Stimulated activated CD4-positive, alpha-beta T cell treated with anti-CD3 and anti-CD28 coated beads, TNF-alpha, amount 100 ng/mL, for 48 hours (primary cell): ENCODE measurements around the gene CBFA2T2.
"Not testable (repeated sequence)": the region's sequence is repeated elsewhere in the genome, so short reads cannot be mapped to it uniquely, and the experiment has no call there.

Source experiments
- DNase-seq, 3 donors: peaks; one replicate each; pipeline ENCODE4 v3.0.0-alpha.2; 2020; ENCODE audit warnings: low read depth in 3 of 3

CBFA2T2 gene

DNA sequence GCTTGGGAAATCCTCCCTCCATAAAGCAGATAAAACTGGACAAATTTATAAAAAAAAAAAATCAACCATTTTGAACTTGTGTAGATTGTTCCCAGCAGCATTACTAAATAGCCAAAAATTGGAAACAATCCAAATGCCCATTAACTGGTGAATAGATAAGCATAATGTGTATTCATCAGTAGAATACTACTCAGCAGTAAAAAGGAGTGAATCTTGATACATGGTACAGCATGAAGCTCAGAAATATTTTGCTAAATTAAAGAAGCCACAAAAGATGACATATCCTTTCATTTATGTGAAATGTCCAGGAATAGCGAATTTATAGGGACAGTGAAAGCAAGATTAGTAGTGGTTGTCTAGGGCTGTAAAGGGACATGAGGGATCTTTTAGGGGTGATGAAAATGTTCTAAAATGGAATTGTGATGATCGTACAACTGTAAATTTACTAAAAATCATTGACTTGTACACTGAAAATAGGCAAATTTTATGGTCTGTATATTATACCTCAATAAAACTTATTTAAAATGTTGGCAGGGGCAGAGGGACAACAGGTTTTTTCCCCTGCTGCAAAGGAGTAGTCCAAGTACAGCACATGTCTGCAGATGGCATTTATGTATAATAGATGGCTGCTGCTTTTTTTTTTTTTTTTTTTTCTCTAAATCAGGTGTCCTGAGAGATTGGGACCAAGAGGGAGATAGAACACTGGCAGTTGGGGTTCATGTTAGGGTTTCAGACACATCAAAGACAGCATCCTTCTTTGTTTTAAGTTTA lies 59.5 kb downstream of the CBFA2T2 start:
- no peak for DNase-seq

GRCh38 chr20:33551778-33552177 lies 61.9 kb downstream of the CBFA2T2 start:
- no peak for DNase-seq

GRCh38 chr20:33552519-33552918 lies 62.6 kb downstream of the CBFA2T2 start:
- no peak for DNase-seq

DNA sequence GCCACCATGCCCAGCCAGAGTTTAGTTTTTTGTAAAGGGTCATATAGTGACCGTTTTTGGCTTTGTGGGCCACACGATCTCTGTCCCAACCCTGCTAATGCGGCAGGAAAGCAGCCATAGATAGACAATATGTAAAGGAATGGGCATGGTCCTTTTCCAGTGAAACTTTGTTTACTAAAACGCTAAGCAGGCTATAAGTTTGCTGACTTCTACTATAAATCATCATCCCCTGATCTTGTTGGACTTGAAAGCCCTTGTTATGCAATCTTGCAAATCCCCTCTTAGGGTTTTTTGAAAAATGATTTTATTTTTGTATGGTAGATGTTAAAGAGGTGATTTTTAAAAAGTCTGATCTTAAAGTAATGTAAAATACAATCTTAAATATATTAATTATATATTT lies 63.6 kb downstream of the CBFA2T2 start:
- no peak for DNase-seq

DNA sequence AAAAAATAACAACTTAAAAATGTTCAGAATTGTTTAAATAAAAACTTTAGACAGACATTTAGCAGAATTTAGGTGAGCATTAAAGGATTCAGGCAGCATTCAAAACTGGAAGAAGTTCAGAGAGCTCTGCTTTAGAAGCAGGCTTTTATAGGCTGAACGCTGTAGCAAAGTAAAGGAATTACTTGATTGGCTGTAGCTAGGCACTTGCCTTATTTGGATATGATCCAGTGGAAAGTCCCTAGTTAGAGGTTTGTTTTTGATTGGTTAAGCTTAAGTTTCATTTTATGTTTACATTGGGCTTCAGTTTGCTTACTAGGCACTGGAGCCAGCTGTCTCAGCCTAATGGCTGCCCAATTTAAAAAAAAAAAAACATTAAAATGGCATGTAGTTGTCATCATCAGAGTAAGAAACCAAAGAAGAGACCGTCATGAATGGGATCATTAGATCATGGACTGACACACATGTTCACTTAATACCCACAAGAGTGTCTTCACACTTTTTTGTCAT lies 65.1 kb downstream of the CBFA2T2 start:
- DNase-seq = peak in 1 of 3 donors; percentile 15

DNA sequence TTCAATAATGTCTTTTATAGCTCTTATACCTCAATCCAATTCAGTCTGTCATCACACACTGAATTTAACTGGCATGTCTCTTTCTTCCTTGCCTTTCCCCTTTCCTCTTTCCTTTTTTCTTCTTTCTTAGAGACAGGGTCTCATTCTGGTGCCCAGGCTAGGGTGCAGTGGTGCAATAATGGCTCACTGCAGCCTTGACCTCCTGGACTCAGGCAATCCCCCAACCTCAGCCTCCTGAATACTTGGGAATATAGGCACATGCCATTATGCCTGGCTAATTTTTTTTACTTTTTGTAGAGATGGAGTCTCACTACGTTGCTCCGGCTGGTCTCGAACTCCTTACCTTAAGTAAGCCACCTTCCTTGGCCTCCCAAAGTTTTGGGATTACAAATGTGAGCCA lies 65.9 kb downstream of the CBFA2T2 start:
- no peak for DNase-seq

DNA sequence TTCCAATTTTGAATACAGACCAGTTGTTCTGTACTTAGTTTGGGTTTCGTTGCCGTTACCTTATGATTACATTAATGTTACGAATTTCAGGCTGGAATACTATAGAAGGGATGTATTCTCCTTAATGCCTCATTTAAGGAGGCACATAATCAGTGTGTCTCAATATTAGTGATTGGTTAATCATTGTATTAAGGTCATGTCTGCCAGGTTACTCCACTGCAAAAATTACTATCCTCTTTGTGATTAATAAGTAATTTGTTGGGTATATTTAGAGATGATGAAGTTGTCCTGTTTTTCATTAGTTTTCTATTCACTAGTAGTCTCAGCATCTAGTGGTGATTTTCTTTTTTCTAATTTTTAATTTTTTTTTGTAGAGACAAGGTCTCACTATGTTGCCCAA lies 66.3 kb downstream of the CBFA2T2 start:
- no peak for DNase-seq

GRCh38 chr20:33558348-33559144 lies 68.7 kb downstream of the CBFA2T2 start:
- no peak for DNase-seq

DNA sequence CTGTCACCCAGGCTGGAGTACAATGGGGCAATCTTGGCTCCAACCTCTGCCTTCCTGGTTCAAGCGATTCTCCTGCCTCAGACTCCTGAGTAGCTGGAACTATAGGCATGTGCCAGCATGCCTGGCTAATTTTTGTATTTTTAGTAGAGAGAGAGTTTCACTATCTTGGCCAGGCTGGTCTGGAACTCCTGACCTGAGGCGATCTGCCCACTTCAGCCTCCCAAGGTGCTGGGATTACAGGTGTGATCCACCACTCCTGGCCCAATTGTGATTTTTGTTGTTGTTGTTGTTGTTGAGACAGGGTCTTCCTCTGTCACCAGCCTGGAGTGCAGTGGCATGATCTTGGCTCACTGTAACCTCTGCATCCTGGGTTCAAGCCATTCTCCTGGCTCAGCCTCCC lies 69.3 kb downstream of the CBFA2T2 start:
- no peak for DNase-seq

DNA sequence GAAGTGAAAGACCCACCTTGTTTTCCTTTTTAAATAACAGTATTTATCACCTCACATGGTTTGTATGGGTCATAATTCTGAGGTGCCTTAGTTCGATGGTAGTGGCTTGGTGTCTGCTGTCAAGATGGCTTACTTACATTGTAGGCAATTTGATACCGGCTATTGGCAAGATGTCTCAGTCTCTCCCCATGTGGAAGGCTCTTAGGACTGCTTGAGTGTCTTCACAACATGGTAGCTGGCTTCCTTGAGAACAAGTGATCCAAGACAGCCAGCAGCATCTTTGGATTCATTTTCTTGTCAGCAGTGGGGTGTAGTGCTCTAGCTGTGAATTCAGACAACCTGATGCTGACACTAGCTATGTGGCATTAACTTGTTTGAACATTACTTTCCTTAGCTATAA lies 70.1 kb downstream of the CBFA2T2 start:
- DNase-seq = no peak

- not testable (repeated sequence) for DNase-seq
These were observed 71.2 kb downstream of the CBFA2T2 start for GRCh38 chr20:33561053-33561452.

DNA sequence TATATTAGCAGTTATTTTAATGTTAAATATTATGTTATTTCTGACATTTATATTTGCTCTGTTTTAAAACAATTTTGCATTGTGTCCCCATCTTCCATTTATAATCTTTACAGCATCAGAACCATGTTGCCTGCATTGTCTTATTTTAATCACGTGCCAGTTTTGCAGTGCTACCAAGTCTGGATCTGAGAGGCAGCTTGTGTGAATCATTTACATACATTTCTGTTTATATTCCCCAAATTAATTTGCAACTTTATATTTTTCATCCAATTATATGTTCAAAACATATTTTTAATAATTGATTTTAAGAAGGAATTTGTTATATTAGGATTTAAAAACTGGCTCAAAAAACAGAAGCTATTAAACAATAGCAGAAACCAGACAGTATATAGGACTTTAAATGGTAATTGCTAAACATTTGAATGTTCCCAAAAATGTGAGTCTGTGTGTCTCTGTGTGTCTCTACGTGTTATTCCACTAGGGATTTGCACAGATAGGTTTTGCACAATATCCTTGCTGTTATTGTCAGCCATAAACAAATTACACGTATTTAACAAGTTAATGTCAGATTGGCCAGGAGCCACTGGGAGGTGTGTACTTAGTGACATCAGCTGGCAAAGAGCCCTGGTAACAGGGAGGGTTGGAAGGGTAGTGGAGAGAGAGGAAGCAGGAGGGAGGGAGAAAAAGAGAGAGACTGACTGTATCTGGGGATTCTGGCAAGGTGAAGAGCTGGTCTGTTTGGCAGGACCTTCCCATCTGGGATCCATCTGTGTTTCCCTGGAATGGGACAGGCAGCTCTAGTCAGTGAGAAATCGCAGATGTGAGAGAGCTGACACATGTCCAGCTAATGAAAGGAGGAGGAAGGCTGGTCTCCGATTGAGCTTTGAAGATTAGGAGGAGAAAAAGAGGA lies 72.1 kb downstream of the CBFA2T2 start:
- no peak for DNase-seq

- no peak for DNase-seq
These were observed 73.9 kb downstream of the CBFA2T2 start for GRCh38 chr20:33563788-33564187.

GRCh38 chr20:33566781-33567603 lies 77.1 kb downstream of the CBFA2T2 start:
- no peak for DNase-seq

DNA sequence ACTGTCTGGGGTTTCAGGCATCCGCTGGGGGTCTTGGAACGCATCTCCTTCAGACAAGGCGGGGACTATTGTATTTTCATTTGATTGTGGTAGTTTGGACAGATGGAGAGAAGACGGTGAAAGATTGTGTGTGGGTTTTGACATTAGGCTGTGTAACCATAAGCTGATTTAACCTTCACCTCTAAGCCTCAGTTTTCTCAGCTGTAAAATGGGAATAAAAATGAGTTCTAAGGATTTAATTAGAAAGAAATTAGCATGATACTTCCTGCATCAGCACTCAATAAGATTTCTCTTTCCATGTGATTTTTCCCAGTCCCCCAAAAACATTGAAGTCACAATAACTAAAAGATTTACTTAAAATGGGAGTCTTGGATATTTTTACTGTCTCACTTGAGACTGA lies 78.1 kb downstream of the CBFA2T2 start:
- DNase-seq = no peak

DNA sequence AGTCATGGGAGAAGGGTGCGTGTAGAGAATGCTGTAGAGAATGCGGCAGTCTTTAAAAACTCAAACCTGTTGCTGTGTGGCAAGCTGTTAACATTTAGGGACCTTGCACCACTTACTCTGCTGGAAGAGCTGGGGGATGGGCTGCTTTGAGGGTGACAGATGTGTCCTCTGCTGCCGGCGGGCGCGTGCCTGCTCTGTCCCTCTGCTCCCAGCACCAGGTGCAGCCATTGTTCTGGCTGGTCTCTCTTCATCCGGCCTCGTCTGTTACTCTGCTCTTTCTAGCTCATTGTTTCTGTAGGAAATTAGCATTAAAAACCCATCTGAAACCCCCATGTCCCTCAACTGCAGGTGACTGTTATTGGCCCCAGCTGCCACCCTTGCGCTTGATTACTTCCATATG lies 78.5 kb downstream of the CBFA2T2 start:
- no peak for DNase-seq

DNA sequence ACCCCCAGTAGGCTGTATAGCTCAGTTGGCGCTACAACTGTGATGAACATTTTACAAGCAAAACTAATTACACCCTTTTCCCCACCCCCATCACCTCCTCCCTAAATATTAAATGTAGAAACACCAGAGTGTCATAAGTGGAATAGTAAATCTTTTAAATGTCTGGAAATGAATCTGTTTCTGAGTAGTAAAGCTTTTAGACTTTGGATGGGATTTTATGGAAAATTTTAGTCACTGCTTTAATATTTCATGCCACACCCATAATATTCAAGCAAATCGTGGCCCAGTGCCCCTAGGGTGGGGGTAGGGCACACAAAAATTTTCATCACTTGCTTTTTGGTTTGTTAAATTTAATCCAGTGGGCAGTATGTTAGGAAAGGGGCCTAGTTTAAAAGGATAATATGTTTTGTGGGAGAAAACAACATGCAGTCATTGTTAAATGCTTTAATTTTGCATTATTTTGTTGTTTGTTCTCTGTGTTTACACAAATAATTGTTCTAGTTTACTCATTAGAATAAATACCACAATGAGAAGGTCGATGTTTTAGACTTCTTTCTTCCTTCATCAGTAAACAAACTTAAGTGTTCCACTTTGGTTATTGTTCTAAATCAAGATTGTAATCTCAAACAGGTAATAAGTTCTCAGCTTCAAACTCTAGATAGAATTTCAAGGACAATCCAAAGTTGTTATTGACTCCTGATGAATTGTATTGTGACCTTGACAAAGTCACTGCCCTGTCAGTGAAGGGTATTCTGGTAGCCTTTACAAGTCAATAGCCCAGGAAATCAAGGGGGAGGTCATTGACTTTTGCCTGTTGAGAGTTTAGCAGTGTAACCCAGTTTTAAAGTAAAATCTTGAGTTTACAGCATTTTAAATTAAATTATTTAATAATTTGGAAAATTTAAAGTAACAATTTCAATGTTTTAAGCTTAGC lies 79.2 kb downstream of the CBFA2T2 start:
- no peak for DNase-seq

DNA sequence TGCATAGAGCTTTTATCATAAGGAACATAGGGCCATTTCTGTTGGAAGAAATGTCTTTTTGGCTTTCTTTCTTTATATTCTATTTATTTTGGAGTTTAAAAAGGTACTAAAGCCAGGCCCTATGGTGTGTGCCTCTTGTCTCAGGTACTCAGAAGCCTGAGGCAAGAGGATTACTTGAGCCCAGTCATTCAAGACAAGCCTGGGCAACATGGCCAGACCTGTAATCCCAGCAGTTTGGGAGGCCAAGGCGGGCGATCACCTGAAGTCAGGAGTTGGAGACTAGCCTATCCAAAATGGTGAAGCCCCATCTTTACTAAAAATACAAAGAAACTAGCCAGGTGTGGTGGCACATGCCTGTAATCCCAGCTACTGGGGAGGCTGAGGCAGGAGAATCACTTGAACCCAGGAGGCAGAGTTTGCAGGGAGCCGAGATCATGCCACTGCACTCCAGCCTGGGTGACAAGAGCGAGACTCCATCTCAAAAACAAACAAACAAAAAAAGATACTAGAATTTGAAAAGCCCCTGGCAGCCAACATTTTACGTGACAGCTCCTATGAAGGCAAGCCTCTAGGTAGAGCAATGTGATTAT lies 80.0 kb downstream of the CBFA2T2 start:
- no peak for DNase-seq

DNA sequence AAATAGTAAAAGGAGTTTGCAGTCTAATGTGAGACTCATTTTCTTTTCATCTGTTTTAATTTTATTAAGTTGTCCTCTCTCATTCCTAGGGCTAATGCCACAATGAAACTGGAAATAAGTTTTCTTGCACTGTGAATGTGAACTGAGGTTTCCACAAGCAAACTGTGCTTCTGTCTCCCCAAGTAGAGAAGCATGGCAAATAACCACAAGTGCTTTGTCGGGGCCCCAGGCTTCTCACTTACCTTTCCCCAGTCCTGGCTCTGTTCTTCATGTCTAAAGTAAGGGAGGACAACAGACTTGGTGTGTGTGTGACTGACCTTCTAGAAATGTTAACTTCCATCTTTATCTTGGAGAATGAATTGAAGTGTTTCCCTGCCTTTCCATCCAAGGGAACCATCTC lies 80.8 kb downstream of the CBFA2T2 start:
- no peak for DNase-seq

GRCh38 chr20:33573268-33573667 lies 83.4 kb downstream of the CBFA2T2 start:
- not testable (repeated sequence) for DNase-seq
